22Rv1 (cell line): ENCODE results near the gene SH3BP5L.

Experiments
- ZFX ChIP-seq: fragments of 450-650 bp; IDR thresholded peaks from 2 replicates; pipeline ENCODE4 v1.6.1; 2017; ENCODE audit warnings: antibody characterized with exemption, borderline replicate concordance
- TF ChIP-seq, protein P1 (sequence below): fragments of 450-650 bp; IDR thresholded peaks from 2 replicates; pipeline ENCODE4 v1.5.1; 2017; ENCODE audit warnings: mild to moderate bottlenecking

DNA sequence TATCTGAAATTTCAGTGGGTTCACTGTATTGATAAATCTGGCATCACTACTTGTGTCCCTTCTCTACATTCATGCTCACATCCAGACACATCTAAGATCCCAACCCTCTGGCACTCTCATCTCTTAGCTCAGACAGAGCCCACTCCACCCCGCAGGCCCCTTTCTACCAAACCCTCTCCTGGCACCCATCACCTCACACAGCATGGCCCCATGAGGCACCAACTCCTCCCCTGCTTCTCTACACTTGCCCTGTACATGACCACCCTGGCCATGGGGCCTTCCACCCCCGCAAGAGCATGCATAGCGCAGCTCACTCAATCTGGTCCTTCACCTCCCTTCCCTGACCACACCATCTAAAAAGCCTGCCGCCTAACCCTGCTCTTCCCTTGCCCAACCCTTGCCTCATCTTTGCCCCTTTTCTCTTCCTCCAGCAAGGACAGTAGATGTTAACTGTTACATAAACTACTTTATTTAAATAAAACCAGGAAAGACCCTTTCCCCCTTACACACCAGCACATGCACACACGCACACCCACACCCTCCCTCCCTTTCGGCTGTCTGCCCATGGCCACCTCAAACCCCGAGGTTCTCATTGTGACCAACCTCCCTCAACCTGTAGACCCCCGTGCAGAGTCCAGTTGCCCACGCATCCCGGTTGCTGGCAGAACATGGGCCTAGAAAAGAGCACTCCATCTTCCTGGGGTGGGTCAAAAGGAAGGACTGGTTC lies 15.6 kb downstream of the SH3BP5L start:
- TF ChIP-seq, protein P1, sequence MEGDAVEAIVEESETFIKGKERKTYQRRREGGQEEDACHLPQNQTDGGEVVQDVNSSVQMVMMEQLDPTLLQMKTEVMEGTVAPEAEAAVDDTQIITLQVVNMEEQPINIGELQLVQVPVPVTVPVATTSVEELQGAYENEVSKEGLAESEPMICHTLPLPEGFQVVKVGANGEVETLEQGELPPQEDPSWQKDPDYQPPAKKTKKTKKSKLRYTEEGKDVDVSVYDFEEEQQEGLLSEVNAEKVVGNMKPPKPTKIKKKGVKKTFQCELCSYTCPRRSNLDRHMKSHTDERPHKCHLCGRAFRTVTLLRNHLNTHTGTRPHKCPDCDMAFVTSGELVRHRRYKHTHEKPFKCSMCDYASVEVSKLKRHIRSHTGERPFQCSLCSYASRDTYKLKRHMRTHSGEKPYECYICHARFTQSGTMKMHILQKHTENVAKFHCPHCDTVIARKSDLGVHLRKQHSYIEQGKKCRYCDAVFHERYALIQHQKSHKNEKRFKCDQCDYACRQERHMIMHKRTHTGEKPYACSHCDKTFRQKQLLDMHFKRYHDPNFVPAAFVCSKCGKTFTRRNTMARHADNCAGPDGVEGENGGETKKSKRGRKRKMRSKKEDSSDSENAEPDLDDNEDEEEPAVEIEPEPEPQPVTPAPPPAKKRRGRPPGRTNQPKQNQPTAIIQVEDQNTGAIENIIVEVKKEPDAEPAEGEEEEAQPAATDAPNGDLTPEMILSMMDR: no peak
- no peak for TF ChIP-seq ZFX
